ENCODE results near the gene KRT73.

GRCh38 chr12:52630008-52630500 is 11.7 kb upstream of the KRT73 start:
- TF ChIP-seq CTCF (IDR thresholded peaks at IDR 0.05; ENCODE audit: poor library complexity) (no peak), EZH2 (IDR thresholded peaks at IDR 0.05; ENCODE audit: borderline replicate concordance) (no peak), EZH2phosphoT487 (IDR thresholded peaks at IDR 0.05; ENCODE audit: low read depth, severe bottlenecking, unreplicated experiment) (no peak)
